HCT116 (cell line): Measurements from ENCODE around the gene MAMLD1.

Source experiments
- CTCF ChIP-seq, 3 experiments: fragments of 200-600 bp in 1 of 3; sonication (generic) in 1 of 3; IDR thresholded peaks in 2 of 3; conservative IDR thresholded peaks in 1 of 3; 2 replicates each; pipeline ENCODE4 v1.5.1; 2012 to 2017; ENCODE audit warnings: low read depth in 2 of 3, low read length in 2 of 3, antibody characterized with exemption in 1 of 3, borderline replicate concordance in 1 of 3, control low read depth in 1 of 3, mild to moderate bottlenecking in 1 of 3, mixed read lengths in 1 of 3, mixed run types in 1 of 3, moderate library complexity in 1 of 3; ENCODE audit not compliant: insufficient read depth in 1 of 3
- EZH2 ChIP-seq: fragments of 200-600 bp; sonication (generic); IDR thresholded peaks from 2 replicates; pipeline ENCODE4 v1.6.1; 2017; ENCODE audit warnings: antibody characterized with exemption, mixed run types
- POLR2A ChIP-seq: IDR thresholded peaks from 2 replicates; pipeline ENCODE4 v1.7.0; 2011; ENCODE audit warnings: borderline replicate concordance; ENCODE audit not compliant: insufficient read depth, insufficient read length; ENCODE audit errors: extremely low read depth

- TF ChIP-seq POLR2A: no peak
- TF ChIP-seq EZH2: no peak
- peak in 2 of 3 experiments; percentile 5 to 26; a peak in 2 of 6 replicates for TF ChIP-seq CTCF (IDR thresholded peaks at IDR 0.05 in 2 of 3, conservative IDR thresholded peaks at IDR 0.05 in 1 of 3; ENCODE audit: borderline replicate concordance in 1 of 3, insufficient read depth in 1 of 3, low read depth in 2 of 3, low read length in 2 of 3)
Measured at GRCh38 chrX:150449313-150449712, 86.2 kb downstream of the MAMLD1 start.
